GM10248 (cell line): ENCODE results near the gene TSPAN3.

Source experiments
- CTCF ChIA-PET: fragments of 300-600 bp; sonication (Branson Sonifier 250); formaldehyde crosslinking; extraction: SDS; loops from one replicate; lab custom pipeline; 2021; ENCODE audit warnings: antibody characterized with exemption; lab: Yijun Ruan, JAX
- POLR2A ChIA-PET: fragments of 350-650 bp; sonication (Branson Sonifier 250); formaldehyde crosslinking; extraction: SDS; loops from one replicate; lab custom pipeline; 2020; ENCODE audit warnings: antibody characterized with exemption; lab: Yijun Ruan, JAX
- DNase-seq: peaks from one replicate; pipeline ENCODE4 v3.0.0; 2012; ENCODE audit errors: extremely low spot score
- CTCF ChIP-seq: IDR thresholded peaks from 2 replicates; pipeline ENCODE4 v1.5.1; 2012; ENCODE audit warnings: mild to moderate bottlenecking, low read depth; ENCODE audit errors: extremely low read depth, missing control alignments, control extremely low read depth

Gene TSPAN3

GRCh38 chr15:77060546-77060945 is 10.4 kb downstream of the TSPAN3 start:
- TF ChIP-seq CTCF, result no peak
- ChIA-PET POLR2A (no interaction called here), CTCF (interaction anchor here (1.1 to 5.6 kb wide), 5 partner anchors 12 to 483 kb away, joined by 3 to 47 read pairs (median 10); no protein-coding TSS in a partner anchor)
- DNase-seq, result no peak

- no peak for TF ChIP-seq CTCF
- POLR2A ChIA-PET, result no interaction called here
- CTCF ChIA-PET, result interaction anchor here (0.6 to 5.6 kb wide), 6 partner anchors 8 to 483 kb away, joined by 3 to 47 read pairs (median 7); no protein-coding TSS in a partner anchor
- DNase-seq, result no peak
Observed at GRCh38 chr15:77059786-77060361, 11.0 kb downstream of the TSPAN3 start.

- CTCF ChIA-PET, result interaction anchor here (1.5 to 5.6 kb wide), 4 partner anchors 10 to 35 kb away, joined by 4 to 47 read pairs (median 12); no protein-coding TSS in a partner anchor
- TF ChIP-seq CTCF, result no peak
- POLR2A ChIA-PET, result no interaction called here
- DNase-seq, result no peak
Observed at GRCh38 chr15:77058468-77058867, 12.4 kb downstream of the TSPAN3 start.

- no peak for DNase-seq
- ChIA-PET CTCF (interaction anchor here (0.8 to 5.6 kb wide), 6 partner anchors 10 to 486 kb away, joined by 3 to 47 read pairs (median 6); no protein-coding TSS in a partner anchor), POLR2A (no interaction called here)
- no peak for TF ChIP-seq CTCF
Observed at GRCh38 chr15:77057685-77058084, 13.2 kb downstream of the TSPAN3 start.

GRCh38 chr15:77057072-77057471 is 13.8 kb downstream of the TSPAN3 start:
- ChIA-PET POLR2A (no interaction called here), CTCF (interaction anchor here (0.8 to 5.6 kb wide), 10 partner anchors 9 to 486 kb away, joined by 3 to 47 read pairs (median 5); no protein-coding TSS in a partner anchor)
- DNase-seq, result no peak
- TF ChIP-seq CTCF, result no peak

- no peak for TF ChIP-seq CTCF
- ChIA-PET POLR2A (no interaction called here), CTCF (interaction anchor here (1.9 kb wide), 1 partner anchor 80 kb away, joined by 5 read pairs; no protein-coding TSS in a partner anchor)
- DNase-seq, result no peak
Observed at GRCh38 chr15:77053709-77054108, 17.2 kb downstream of the TSPAN3 start.
